GM12872 (cell line): ENCODE results near the gene SHFL.

Source experiments
- CTCF ChIP-seq: IDR thresholded peaks from 3 replicates; pipeline ENCODE4 v1.5.1; 2011; ENCODE audit warnings: low read depth, mild to moderate bottlenecking, low read length, moderate library complexity; ENCODE audit not compliant: insufficient read depth

SHFL gene

GRCh38 chr19:10112037-10112761 is 26.1 kb downstream of the SHFL start:
- TF ChIP-seq CTCF, result no peak

- peak; percentile 87 for TF ChIP-seq CTCF
Observed at GRCh38 chr19:10112895-10113591, 26.9 kb downstream of the SHFL start.

- no peak for TF ChIP-seq CTCF
Observed at GRCh38 chr19:10113592-10113963, 27.5 kb downstream of the SHFL start.

GRCh38 chr19:10113964-10114650 is 28.0 kb downstream of the SHFL start:
- TF ChIP-seq CTCF, result no peak

- no peak for TF ChIP-seq CTCF
Observed at GRCh38 chr19:10114651-10115391, 28.7 kb downstream of the SHFL start.

GRCh38 chr19:10115392-10116084 is 29.4 kb downstream of the SHFL start:
- no peak for TF ChIP-seq CTCF
